Effector CD8-positive, alpha-beta T cell (primary cell): ENCODE data around the gene CHD1.

ENCODE experiments used
- DNase-seq: peaks from one replicate; lab custom pipeline; 2025; lab: John Stamatoyannopoulos, UW

The CHD1 gene

DNA sequence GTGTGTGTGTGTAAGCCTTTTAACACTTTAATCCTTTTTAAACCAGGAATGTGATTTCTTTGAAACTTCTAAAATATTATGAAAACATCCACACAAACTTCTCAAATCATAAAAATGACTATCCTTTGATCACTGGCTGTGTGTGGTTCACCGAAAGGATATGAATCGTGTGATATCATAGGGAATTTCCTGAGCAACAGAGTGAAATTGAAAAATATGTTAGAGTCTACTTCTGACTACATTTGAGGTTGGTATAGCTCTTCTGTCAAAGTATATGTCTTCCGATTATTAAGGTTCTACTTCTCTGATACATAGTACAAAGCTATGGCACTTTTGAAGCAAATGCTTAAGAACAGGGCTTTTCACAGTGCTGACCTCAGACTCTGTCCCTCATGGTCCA lies 115.1 kb downstream of the CHD1 start:
- DNase-seq: no peak

DNA sequence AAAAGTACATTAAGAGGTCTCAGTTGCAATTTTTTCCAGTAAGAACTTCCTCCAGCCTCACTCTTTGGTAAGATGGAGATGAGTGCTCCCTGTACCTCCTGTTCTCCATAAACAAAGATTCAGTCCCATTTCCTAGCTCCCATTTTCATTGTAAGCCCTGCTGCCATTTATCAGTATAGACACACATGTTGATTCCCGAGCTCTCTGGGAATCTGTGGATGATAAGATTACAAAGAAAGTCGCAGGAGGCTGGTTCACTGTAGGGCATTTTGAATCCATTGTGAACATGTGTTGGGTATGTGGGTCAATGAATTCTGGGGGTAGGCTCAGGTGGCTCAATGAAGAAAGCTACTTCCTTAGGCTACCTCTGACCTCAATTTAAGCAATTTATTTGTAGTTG lies 118.6 kb downstream of the CHD1 start:
- DNase-seq: no peak

DNA sequence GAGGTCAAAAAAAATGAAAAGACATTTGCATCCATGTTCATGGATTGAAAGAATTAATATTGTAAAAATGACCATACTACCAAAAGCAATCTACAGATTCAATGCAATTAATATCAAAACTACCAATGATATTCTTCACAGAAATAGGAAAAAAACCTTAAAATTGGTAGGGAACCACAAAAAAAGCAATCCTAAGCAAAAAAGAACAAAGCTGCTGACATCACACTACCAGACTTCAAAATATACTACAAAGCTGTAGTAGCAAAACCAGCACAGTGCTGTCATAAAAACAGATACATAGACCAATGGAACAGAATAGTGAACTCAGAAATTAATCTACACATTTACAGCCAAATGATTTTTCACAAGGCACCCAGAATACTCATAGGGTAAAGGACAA lies 121.0 kb downstream of the CHD1 start:
- DNase-seq: no peak

DNA sequence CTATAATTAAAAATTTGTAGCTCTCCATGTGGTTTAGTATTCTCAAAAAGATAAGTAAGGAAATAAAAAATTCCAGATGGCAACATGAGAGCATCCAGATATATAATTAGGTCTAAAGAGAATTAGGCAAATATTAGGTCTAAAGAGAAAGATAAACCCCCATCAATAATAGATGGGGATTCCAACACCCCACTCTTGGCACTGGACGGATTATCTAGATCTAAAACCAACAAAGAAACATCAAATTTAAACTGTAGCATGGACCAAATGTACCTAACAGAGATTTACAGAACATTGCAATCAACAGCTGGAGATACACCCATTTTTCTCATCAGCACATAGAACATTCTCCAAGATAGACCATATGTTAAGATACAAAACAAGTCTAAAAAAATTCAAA lies 123.7 kb downstream of the CHD1 start:
- DNase-seq: no peak

DNA sequence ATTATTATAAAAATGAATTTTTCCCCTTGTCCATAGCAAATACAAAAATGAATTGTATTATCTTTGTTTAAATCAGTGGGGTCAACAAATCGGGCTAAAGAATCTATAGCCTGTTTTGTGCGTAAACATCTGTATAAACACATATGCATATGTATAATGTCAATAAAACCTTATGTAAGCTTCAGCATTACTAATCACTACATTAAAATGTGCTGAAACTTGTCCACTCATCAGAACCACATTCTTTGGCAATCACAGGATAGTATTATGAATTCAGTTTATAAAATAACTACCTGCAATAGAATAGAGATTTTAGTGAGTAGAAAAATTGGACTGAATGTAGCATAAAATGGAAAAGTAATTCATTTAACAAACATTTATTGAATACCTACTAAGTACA lies 124.7 kb downstream of the CHD1 start:
- no peak for DNase-seq
